Measurements from ENCODE around the gene TMEM59L. TPM values are rescaled to one million over a fixed set of nuclear protein-coding genes. Genes with fewer than 3 reads are reported as not detected.

The TMEM59L gene
- polyA plus RNA-seq, 1 experiment, result 1.6 TPM

- H3K27me3 ChIP-seq (ENCODE audit: control insufficient read depth, insufficient read depth, low read length), result no peaks in the 10 kb centered on the region
- no peak overlapping the region for H3K4me3 ChIP-seq (ENCODE audit: low read depth, low read length)
- ChIA-PET POLR2A (no interaction called here), CTCF (no interaction called here)
- peaks cover 20% of the 10 kb centered on the region for H3K36me3 ChIP-seq (ENCODE audit: control insufficient read depth, insufficient read depth, low read length)
- DNase-seq (ENCODE audit: low read depth), result no peak
- TF ChIP-seq CTCF (IDR thresholded peaks at IDR 0.05; ENCODE audit: insufficient read depth, low read depth, low read length), result no peak
Observed at GRCh38 chr19:18574691-18575291, 37.9 kb upstream of the TMEM59L start.

- CTCF ChIA-PET, result interaction anchor here (0.5 to 2.8 kb wide), 3 partner anchors 9 to 279 kb away, joined by 3 to 10 read pairs (median 7); partner anchors contain the start of gene REX1BD
- TF ChIP-seq CTCF (IDR thresholded peaks at IDR 0.05; ENCODE audit: insufficient read depth, low read depth, low read length), result no peak
- Histone ChIP-seq H3K36me3 (ENCODE audit: control insufficient read depth, insufficient read depth, low read length) (peaks cover 20% of the 10 kb centered on the region), H3K4me3 (ENCODE audit: low read depth, low read length) (no peak overlapping the region), H3K27me3 (ENCODE audit: control insufficient read depth, insufficient read depth, low read length) (no peaks in the 10 kb centered on the region)
- POLR2A ChIA-PET, result no interaction called here
- no peak for DNase-seq (ENCODE audit: low read depth)
Observed at GRCh38 chr19:18576383-18576782, 36.3 kb upstream of the TMEM59L start.

- ChIA-PET POLR2A (no interaction called here), CTCF (interaction anchor here (2.4 to 2.8 kb wide), 2 partner anchors 8 to 11 kb away, joined by 7 to 10 read pairs; partner anchors contain the start of gene REX1BD)
- Histone ChIP-seq H3K36me3 (ENCODE audit: control insufficient read depth, insufficient read depth, low read length) (peaks cover 20% of the 10 kb centered on the region), H3K27me3 (ENCODE audit: control insufficient read depth, insufficient read depth, low read length) (no peaks in the 10 kb centered on the region), H3K4me3 (ENCODE audit: low read depth, low read length) (no peak overlapping the region)
- no peak for TF ChIP-seq CTCF (IDR thresholded peaks at IDR 0.05; ENCODE audit: insufficient read depth, low read depth, low read length)
- no peak for DNase-seq (ENCODE audit: low read depth)
Observed at GRCh38 chr19:18577365-18577914, 35.2 kb upstream of the TMEM59L start.

- TF ChIP-seq CTCF (IDR thresholded peaks at IDR 0.05; ENCODE audit: insufficient read depth, low read depth, low read length), result no peak
- POLR2A ChIA-PET, result no interaction called here
- DNase-seq (ENCODE audit: low read depth), result no peak
- CTCF ChIA-PET, result interaction anchor here (0.6 to 2.4 kb wide), 5 partner anchors 8 to 93 kb away, joined by 3 to 14 read pairs (median 3); partner anchors contain the start of gene REX1BD
- H3K4me3 ChIP-seq (ENCODE audit: low read depth, low read length), result no peak overlapping the region
- no peaks in the 10 kb centered on the region; the same call in 1 of the 2 replicates for H3K27me3 ChIP-seq (ENCODE audit: control insufficient read depth, insufficient read depth, low read length)
- peaks cover 9% of the 10 kb centered on the region for H3K36me3 ChIP-seq (ENCODE audit: control insufficient read depth, insufficient read depth, low read length)
Observed at GRCh38 chr19:18580311-18580710, 32.4 kb upstream of the TMEM59L start.

GRCh38 chr19:18586306-18586705 is 26.4 kb upstream of the TMEM59L start:
- Histone ChIP-seq H3K36me3 (ENCODE audit: control insufficient read depth, insufficient read depth, low read length) (peaks cover 4% of the 10 kb centered on the region), H3K27me3 (ENCODE audit: control insufficient read depth, insufficient read depth, low read length) (no peaks in the 10 kb centered on the region; the same call in 1 of the 2 replicates), H3K4me3 (ENCODE audit: low read depth, low read length) (no peak overlapping the region)
- ChIA-PET CTCF (interaction anchor here (1.1 to 5.3 kb wide), 6 partner anchors 8 to 280 kb away, joined by 4 to 37 read pairs (median 8); partner anchors contain the start of gene UBA52), POLR2A (interaction anchor here (0.6 kb wide), 1 partner anchor 28 kb away, joined by 10 read pairs; no protein-coding TSS in a partner anchor)
- no peak for TF ChIP-seq CTCF (IDR thresholded peaks at IDR 0.05; ENCODE audit: insufficient read depth, low read depth, low read length)
- DNase-seq (ENCODE audit: low read depth), result no peak
